Body of pancreas (tissue), 4 donors: ENCODE data around the gene DLEU7.

ENCODE experiments used
- CTCF ChIP-seq, 7 experiments: fragments of 450-650 bp in 4 of 7; fragments of 200-600 bp in 3 of 7; sonication (generic) in 3 of 7; IDR thresholded peaks; one replicate each; pipeline ENCODE4 v1.5.1; 2016 to 2019; ENCODE audit warnings: antibody characterized with exemption in 7 of 7
- POLR2A ChIP-seq, 3 donors: fragments of 450-650 bp; IDR thresholded peaks; one replicate each; pipeline ENCODE4 v1.6.1; 2016; ENCODE audit warnings: antibody characterized with exemption in 3 of 3, mild to moderate bottlenecking in 2 of 3

- TF ChIP-seq CTCF (IDR thresholded peaks at IDR 0.05) = no peak
- TF ChIP-seq POLR2A (IDR thresholded peaks at IDR 0.05) = no peak
Observed at GRCh38 chr13:50840284-50840683, 3.2 kb downstream of the DLEU7 start.
